Gastrocnemius medialis (tissue), 4 donors: ENCODE data around the gene PIGL. TPM values are rescaled to one million over a fixed set of nuclear protein-coding genes. Genes with fewer than 3 reads are reported as not detected.

Source experiments
- ATAC-seq, 2 donors: fragments of 150-250 bp; one replicate each; pipeline ENCODE4 v1.9.1; 2016
- DNase-seq, 2 donors: peaks; one replicate each; pipeline ENCODE4 v3.0.0-alpha.2; 2019
- H3K27ac ChIP-seq, 4 donors: fragments of 200-600 bp; sonication (generic); 1 replicate in 1 of 4; 2 replicates in 3 of 4; pipeline ENCODE4 v1.5.1; 2016 to 2018; ENCODE audit warnings: mild to moderate bottlenecking in 2 of 4, moderate library complexity in 1 of 4
- H3K27me3 ChIP-seq, 3 donors: fragments of 200-600 bp; sonication (generic) in 2 of 3; 1 replicate in 1 of 3; 2 replicates in 2 of 3; pipeline versions ENCODE4 v1.5.1 to v1.6.0; 2016 to 2019; ENCODE audit warnings: mild to moderate bottlenecking in 1 of 3, moderate library complexity in 1 of 3
- H3K36me3 ChIP-seq, 2 donors: fragments of 200-600 bp; sonication (generic) in 1 of 2; one replicate each; pipeline ENCODE4 v1.5.1; 2017 to 2018
- H3K4me1 ChIP-seq, 2 donors: fragments of 200-600 bp; sonication (generic) in 1 of 2; one replicate each; pipeline ENCODE4 v1.5.1; 2016 to 2017; ENCODE audit warnings: mild to moderate bottlenecking in 2 of 2
- H3K4me3 ChIP-seq, 4 donors: fragments of 200-600 bp; sonication (generic) in 3 of 4; 1 replicate in 1 of 4; 2 replicates in 3 of 4; pipeline ENCODE4 v1.5.1; 2016 to 2019; ENCODE audit warnings: mild to moderate bottlenecking in 2 of 4
- H3K9me3 ChIP-seq, 3 donors: fragments of 200-600 bp; sonication (generic) in 2 of 3; 1 replicate in 1 of 3; 2 replicates in 2 of 3; pipeline ENCODE4 v1.5.1; 2016 to 2019
- POLR2A ChIP-seq, 2 donors: fragments of 450-650 bp; IDR thresholded peaks; one replicate each; pipeline ENCODE4 v1.6.1; 2017; ENCODE audit warnings: antibody characterized with exemption in 2 of 2, mild to moderate bottlenecking in 2 of 2, moderate library complexity in 2 of 2
- in situ Hi-C, 4 donors: fragments of 200-750 bp; cut with MboI; loops; one replicate each; pipeline versions ENCODE4 v1.15.0 to v1.8.0; 2017; ENCODE audit warnings: low sequenced_read_pairs in 4 of 4
- intact Hi-C: fragments of 100-400 bp; cut with DNase I; formaldehyde crosslinking; loops from one replicate; pipeline ENCODE4 v1.15.1; 2023; ENCODE audit warnings: low total_unique reads
- total RNA-seq, 4 donors: library from RNA; depleted of rRNA; stranded (reverse); fragments of >200 nt; gene quantifications; one replicate each; pipeline versions ENCODE4 v1.1.0 to v1.2.3, GENCODE V29; 2016
- TF ChIP-seq, protein P1 (sequence below), 5 experiments: fragments of 450-650 bp in 3 of 5; fragments of 200-600 bp in 2 of 5; sonication (generic) in 2 of 5; IDR thresholded peaks in 4 of 5; conservative IDR thresholded peaks in 1 of 5; 1 replicate in 4 of 5; 2 replicates in 1 of 5; pipeline ENCODE4 v1.5.1; 2016 to 2019; ENCODE audit warnings: antibody characterized with exemption in 5 of 5, mild to moderate bottlenecking in 3 of 5, moderate library complexity in 3 of 5

PIGL gene
- total RNA-seq, 4 donors from 2014 or later = 6.2 to 7.4 (median 7.0) TPM

DNA sequence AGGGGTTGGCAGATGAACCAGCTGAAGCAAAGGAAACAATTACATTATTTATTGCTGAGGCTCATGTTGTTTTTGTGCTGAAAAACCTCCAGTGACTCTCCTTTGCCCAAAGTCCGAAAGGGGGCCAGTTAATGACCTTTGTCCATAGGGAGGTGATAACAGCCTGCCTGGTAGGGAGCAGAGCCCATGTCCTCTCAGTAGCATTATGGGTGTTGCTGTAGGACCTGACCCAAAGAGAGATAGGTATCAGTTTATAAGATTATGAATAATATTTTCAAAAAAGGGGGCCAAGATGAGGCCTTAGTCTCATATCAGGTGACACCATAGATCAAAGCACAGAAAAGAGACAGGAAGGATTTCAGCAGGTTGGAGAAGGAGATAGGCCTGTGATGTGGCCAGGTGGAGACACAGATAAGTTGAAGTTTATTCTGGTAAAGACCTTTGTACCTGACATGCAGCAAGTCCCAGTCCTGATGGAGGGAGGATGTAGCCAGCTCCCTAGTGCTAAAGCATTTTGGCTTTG, 81.2 kb downstream of the PIGL start:
- Histone ChIP-seq H3K4me3 (no peak overlapping the region), H3K27me3 (no peaks in the 10 kb centered on the region), H3K36me3 (peaks cover 0 to 7% of the 10 kb centered on the region in 2 donors), H3K27ac (no peak overlapping the region), H3K4me1 (no peaks in the 10 kb centered on the region), H3K9me3 (no peaks in the 10 kb centered on the region)
- no peak for ATAC-seq
- in situ Hi-C loops = no loop called here
- TF ChIP-seq, protein P1, sequence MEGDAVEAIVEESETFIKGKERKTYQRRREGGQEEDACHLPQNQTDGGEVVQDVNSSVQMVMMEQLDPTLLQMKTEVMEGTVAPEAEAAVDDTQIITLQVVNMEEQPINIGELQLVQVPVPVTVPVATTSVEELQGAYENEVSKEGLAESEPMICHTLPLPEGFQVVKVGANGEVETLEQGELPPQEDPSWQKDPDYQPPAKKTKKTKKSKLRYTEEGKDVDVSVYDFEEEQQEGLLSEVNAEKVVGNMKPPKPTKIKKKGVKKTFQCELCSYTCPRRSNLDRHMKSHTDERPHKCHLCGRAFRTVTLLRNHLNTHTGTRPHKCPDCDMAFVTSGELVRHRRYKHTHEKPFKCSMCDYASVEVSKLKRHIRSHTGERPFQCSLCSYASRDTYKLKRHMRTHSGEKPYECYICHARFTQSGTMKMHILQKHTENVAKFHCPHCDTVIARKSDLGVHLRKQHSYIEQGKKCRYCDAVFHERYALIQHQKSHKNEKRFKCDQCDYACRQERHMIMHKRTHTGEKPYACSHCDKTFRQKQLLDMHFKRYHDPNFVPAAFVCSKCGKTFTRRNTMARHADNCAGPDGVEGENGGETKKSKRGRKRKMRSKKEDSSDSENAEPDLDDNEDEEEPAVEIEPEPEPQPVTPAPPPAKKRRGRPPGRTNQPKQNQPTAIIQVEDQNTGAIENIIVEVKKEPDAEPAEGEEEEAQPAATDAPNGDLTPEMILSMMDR (IDR thresholded peaks at IDR 0.05 in 4 of 5, conservative IDR thresholded peaks at IDR 0.05 in 1 of 5) = no peak
- no peak for TF ChIP-seq POLR2A (IDR thresholded peaks at IDR 0.05)
- intact Hi-C loops = no loop called here
- DNase-seq = no peak

DNA sequence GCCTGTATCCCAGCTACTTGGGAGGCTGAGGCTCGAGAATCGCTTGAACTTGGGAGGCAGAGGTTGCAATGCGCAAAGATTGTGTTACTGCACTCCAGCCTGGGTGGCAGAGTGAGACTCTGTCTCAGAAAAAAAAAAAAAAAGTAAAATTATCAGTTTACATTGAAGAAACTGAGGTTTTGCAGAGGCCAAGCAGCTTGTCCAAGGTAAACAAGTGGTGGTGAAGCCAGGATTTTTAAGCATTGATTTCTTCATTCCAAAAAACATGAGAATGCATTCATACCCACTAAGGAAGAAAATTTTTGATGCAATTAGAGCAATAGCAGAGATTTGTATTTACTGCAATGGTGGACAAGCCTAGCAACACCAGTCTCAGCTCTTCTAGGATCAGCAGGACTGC, 83.5 kb downstream of the PIGL start:
- DNase-seq (no peak), ATAC-seq (no peak)
- Histone ChIP-seq H3K36me3 (peaks cover 0 to 7% of the 10 kb centered on the region in 2 donors), H3K9me3 (no peaks in the 10 kb centered on the region), H3K27ac (no peak overlapping the region), H3K4me1 (no peaks in the 10 kb centered on the region), H3K27me3 (no peaks in the 10 kb centered on the region), H3K4me3 (no peak overlapping the region)
- intact Hi-C loops (no loop called here), in situ Hi-C loops (no loop called here)
- no peak for TF ChIP-seq POLR2A (IDR thresholded peaks at IDR 0.05)
- TF ChIP-seq, protein P1 (IDR thresholded peaks at IDR 0.05 in 4 of 5, conservative IDR thresholded peaks at IDR 0.05 in 1 of 5) = no peak

DNA sequence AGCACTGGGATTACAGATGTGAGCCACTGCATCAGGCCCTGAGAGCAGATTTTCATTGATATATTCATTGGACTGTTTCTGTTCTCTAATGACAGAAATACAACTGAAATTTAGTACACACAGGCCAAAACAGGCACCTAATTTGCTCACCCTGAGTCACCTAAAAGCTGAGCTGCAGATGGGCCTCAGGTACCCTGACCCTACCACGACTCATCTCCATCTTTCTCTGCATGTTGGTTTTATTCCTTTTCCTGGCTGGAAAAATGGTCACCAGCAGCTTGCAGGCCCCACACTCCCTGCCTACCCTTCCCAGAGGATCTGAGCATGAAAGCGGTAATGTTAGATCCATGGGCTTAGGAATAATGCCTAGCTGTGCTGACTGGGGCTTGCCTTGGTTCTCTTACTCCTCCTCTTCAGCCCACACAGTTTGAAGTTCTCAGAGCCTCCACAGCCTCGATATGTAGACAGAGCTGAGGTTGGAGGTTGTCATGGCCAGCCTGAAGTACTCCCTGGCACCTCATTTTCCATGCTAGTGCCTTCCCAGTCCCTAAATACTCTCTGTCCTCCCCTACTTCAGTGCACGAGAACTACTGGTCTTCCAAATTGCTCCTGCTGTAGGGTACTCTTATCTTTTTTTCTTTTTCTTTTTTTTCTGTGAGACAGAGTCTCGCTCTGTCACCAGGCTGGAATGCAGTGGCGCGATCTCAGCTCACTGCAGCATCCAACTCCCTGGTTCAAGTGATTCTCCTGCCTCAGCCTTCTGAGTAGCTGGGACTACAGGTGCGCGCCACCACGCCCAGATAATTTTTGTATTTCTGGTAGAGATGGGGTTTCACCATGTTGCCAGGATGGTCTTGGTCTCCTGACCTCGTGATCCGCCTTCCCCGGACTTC, 85.2 kb downstream of the PIGL start:
- intact Hi-C loops (no loop called here), in situ Hi-C loops (no loop called here)
- DNase-seq (no peak), ATAC-seq (no peak)
- H3K4me3 ChIP-seq = no peak overlapping the region
- peaks cover 0 to 7% of the 10 kb centered on the region in 2 donors for H3K36me3 ChIP-seq
- no peak overlapping the region for H3K27ac ChIP-seq
- no peaks in the 10 kb centered on the region for H3K9me3 ChIP-seq
- H3K4me1 ChIP-seq = no peaks in the 10 kb centered on the region
- TF ChIP-seq POLR2A (IDR thresholded peaks at IDR 0.05) = no peak
- TF ChIP-seq, protein P1 (IDR thresholded peaks at IDR 0.05 in 4 of 5, conservative IDR thresholded peaks at IDR 0.05 in 1 of 5) = no peak
- H3K27me3 ChIP-seq = no peaks in the 10 kb centered on the region

DNA sequence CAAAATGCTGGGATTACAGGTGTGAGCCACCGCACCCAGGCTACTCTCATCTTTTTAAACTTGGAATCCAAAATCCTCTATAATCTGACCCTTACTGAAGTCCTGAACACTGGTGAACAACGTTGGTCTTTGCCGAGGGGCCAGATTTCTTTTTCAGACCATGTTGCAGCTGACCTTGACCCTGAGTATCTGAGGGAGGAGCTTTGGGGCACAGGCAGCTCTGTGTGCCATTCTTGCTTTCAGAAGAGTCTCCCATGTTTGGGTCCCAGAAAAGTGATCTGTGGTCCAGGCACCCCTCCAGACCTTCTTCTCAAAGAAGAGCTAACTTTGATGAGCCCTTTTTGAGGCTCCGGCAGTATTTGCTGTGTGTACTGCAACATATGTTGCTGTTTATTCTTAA, 85.8 kb downstream of the PIGL start:
- in situ Hi-C loops (no loop called here), intact Hi-C loops (no loop called here)
- H3K27ac ChIP-seq = no peak overlapping the region
- H3K27me3 ChIP-seq = no peaks in the 10 kb centered on the region
- DNase-seq (no peak), ATAC-seq (no peak)
- no peak for TF ChIP-seq POLR2A (IDR thresholded peaks at IDR 0.05)
- TF ChIP-seq, protein P1 (IDR thresholded peaks at IDR 0.05 in 4 of 5, conservative IDR thresholded peaks at IDR 0.05 in 1 of 5) = no peak
- peaks cover 0 to 7% of the 10 kb centered on the region in 2 donors for H3K36me3 ChIP-seq
- H3K4me1 ChIP-seq = no peaks in the 10 kb centered on the region
- H3K9me3 ChIP-seq = no peaks in the 10 kb centered on the region
- H3K4me3 ChIP-seq = no peak overlapping the region
